GM21723 (cell line): ENCODE data around the gene PLEKHG4.

Source experiments
- ATAC-seq: cut with Tn5 transposase; IDR thresholded peaks from one replicate; pipeline ENCODE4 v1.9.1; 2021; ENCODE audit warnings: mild to moderate bottlenecking, moderate library complexity; ENCODE audit not compliant: unreplicated experiment

Gene PLEKHG4

GRCh38 chr16:67283826-67284555 lies 4.7 kb downstream of the PLEKHG4 start:
- ATAC-seq, result no peak

GRCh38 chr16:67284699-67285646 lies 5.6 kb downstream of the PLEKHG4 start:
- ATAC-seq, result no peak

GRCh38 chr16:67286441-67287235 lies 7.3 kb downstream of the PLEKHG4 start:
- no peak for ATAC-seq

DNA sequence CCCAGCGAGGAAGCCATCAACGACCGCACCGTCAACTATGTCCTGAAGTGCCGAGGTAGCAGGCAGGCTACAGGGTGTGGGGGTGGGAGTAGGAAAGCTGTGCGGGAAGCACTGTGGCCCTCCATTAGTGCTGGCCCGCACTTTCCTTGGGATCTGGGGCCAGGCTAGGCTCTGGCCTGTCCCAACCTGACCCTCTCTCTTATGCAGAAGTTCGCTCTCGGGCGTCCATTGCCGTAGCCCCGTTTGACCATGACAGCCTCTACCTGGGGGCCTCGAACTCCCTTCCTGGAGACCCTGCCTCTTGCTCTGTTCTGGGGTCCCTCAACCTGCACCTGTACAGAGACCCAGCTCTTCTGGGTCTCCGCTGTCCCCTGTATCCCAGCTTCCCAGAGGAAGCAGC lies 8.6 kb downstream of the PLEKHG4 start:
- ATAC-seq, result no peak

DNA sequence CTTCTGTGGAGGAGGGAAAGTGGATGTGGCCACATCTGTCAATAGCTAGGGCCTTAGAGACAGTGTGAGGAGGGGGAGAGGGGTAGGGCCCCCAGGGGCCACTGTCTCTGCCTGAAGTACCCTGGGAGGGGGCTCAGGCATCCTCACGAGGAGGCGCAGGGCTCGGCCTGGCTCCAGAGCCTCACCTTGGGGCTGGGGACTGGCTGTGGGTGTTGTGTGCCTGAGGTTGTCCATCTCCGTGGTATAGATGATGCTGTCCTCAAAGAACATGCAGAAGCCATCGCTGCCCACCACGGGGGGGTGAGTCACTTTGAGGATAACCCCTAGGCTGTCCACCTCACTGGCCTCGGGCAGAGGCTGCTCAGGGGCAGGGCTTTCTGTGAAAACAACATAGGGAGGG lies 12.1 kb downstream of the PLEKHG4 start:
- no peak for ATAC-seq

DNA sequence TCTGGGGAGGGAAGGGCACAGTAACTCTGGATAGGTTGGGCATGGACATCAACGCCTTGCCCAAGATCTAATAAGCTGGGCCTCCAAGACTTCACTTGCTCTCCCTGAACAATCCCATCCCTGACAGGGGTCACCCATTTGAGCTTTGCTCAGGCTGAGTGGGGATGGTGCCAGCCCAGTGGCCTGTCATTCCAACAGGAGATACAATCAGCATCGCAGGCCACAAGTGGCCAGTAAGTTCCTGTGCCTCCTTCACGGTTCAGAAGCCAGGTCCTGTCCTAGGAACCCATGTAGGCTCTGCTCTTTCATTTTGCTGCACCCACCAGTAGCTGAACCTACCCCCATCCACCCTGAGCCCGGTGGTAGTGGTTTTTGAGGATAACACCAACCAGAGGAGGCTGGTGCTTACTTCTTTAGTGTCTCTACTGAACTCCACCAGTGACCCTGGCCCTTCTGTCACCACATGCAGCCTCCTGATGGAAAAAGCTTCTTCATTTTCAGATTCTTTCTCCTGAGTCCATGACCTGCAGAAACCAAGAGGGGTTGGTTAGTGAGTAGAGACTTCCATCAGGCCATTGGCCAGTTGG lies 14.9 kb downstream of the PLEKHG4 start:
- no peak for ATAC-seq

DNA sequence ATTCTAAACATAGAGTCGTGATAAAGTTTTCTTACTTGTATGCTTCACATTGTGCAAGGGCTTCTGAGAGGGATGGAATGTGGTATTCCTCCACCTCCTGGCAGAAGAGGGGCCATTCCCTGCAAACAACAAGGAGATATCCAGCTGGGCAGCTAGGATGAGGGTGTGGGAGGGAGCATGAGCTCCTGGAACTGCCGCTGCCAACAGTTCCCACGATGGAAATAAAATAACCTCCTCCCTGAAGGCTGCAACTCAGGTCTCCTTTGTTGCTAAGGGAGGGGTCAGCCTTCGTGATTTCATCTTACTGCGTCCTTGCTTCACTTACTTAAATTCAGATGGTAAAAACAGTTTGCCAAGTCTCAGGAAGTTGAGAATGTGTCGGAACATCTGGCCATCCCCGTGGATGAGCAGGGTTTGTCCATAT lies 15.6 kb downstream of the PLEKHG4 start:
- no peak for ATAC-seq

- ATAC-seq, result no peak
These were observed 17.1 kb downstream of the PLEKHG4 start for GRCh38 chr16:67296420-67296819.

DNA sequence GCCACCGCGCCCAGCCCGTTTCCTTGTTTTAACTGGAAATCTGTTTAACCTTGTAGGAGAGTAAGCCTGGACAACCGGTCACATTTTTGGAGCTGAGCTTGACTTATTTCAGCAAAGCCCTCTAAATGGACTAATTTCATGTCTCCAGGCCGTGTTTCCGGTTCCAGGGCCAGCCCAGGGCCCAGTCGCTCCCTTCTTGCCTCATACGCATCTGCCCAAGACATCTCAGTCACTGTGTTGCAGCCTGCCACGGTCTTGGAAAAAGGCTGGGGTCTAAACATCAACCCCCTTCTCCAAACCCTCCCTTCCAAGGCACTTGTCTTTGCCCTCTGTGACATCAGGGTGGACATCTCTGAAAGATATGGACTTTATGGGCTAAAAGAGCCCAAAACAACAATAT lies 18.9 kb downstream of the PLEKHG4 start:
- no peak for ATAC-seq

DNA sequence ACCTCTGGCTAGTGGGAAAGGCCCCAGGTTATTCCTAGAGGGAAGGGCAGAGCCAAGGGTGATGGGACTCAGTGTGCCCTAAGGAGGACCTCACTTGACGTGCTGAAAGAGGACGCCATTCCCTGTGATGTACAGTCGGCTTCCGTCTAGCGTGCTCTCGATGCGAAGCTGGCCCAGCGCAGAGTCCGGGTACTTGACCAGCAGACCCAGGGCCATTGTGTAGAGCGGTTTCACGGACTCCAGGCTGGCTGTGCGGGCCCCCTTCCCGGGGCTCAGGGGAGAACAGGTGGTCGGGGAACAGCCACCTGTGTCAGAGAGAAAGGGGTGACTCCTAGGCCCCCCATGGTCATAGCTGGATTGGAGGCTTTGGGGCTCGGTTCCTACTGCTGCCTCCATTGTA lies 19.9 kb downstream of the PLEKHG4 start:
- ATAC-seq, result no peak

GRCh38 chr16:67301080-67301782 lies 21.9 kb downstream of the PLEKHG4 start:
- no peak for ATAC-seq

GRCh38 chr16:67302076-67302475 lies 22.7 kb downstream of the PLEKHG4 start:
- no peak for ATAC-seq

DNA sequence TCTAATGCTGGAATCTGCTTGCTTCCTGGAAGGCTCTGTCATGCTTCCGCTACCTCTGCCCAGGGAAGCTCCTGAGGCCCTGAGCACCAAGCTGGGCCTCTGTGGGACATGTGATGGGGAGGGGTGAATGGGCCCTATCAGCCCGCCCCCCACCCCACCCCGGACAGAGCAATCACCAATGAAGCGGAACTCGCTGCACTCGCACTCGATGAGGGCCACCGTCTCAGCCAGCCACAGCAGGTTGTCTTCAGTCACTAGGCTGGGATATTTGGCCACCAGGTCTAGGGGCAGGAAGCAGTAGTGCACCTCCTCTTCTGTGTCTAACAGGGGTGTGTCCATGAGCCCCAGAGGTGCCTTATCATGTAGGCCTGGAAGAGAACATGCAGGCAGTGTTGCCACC lies 23.6 kb downstream of the PLEKHG4 start:
- ATAC-seq, result no peak

GRCh38 chr16:67304020-67304419 lies 24.7 kb downstream of the PLEKHG4 start:
- no peak for ATAC-seq

- no peak for ATAC-seq
These were observed 26.1 kb downstream of the PLEKHG4 start for GRCh38 chr16:67305216-67306071.

GRCh38 chr16:67310561-67310960 lies 31.2 kb downstream of the PLEKHG4 start:
- ATAC-seq, result no peak

GRCh38 chr16:67311607-67312488 lies 32.5 kb downstream of the PLEKHG4 start:
- ATAC-seq, result peak; percentile 73

- ATAC-seq, result no peak
These were observed 33.4 kb downstream of the PLEKHG4 start for GRCh38 chr16:67312719-67313118.
